AG10803 (cell line): ENCODE measurements around the gene HLA-DQB1.
"Not testable (repeated sequence)": the region's sequence is repeated elsewhere in the genome, so short reads cannot be mapped to it uniquely, and the experiment has no call there.

Experiments used
- DNase-seq: peaks from one replicate; pipeline ENCODE4 v3.0.0; 2010; ENCODE audit warnings: low read depth
- H3K4me3 ChIP-seq: 2 replicates; pipeline ENCODE4 v1.5.1; 2011; ENCODE audit warnings: mild to moderate bottlenecking, low read length, control low read depth
- CTCF ChIP-seq: conservative IDR thresholded peaks from 2 replicates; pipeline ENCODE4 v1.5.1; 2011; ENCODE audit warnings: mild to moderate bottlenecking, low read length, control low read depth, inconsistent platforms

Gene HLA-DQB1

GRCh38 chr6:32635526-32636123, 30.8 kb downstream of the HLA-DQB1 start:
- no peak for TF ChIP-seq CTCF
- H3K4me3 ChIP-seq = no peak overlapping the region
- no peak for DNase-seq

- DNase-seq, H3K4me3 ChIP-seq: not testable (repeated sequence)
Observed at GRCh38 chr6:32629793-32630192, 36.7 kb downstream of the HLA-DQB1 start.

- DNase-seq = peak; percentile 6
- H3K4me3 ChIP-seq = no peak overlapping the region
- no peak for TF ChIP-seq CTCF
Observed at GRCh38 chr6:32627831-32628230, 38.6 kb downstream of the HLA-DQB1 start.

GRCh38 chr6:32627249-32627648, 39.2 kb downstream of the HLA-DQB1 start:
- TF ChIP-seq CTCF = no peak
- H3K4me3 ChIP-seq = no peak overlapping the region
- DNase-seq = no peak

- no peak overlapping the region for H3K4me3 ChIP-seq
- no peak for DNase-seq
- no peak for TF ChIP-seq CTCF
Observed at GRCh38 chr6:32625137-32625536, 41.3 kb downstream of the HLA-DQB1 start.

- no peak for DNase-seq
- H3K4me3 ChIP-seq = no peak overlapping the region
- TF ChIP-seq CTCF = no peak
Observed at GRCh38 chr6:32624565-32624964, 41.9 kb downstream of the HLA-DQB1 start.

GRCh38 chr6:32623693-32624092, 42.8 kb downstream of the HLA-DQB1 start:
- DNase-seq = no peak
- no peak overlapping the region for H3K4me3 ChIP-seq
- TF ChIP-seq CTCF = no peak
